GM21423 (cell line): ENCODE measurements around the gene TRAK1.
"Not testable (repeated sequence)": the region's sequence is repeated elsewhere in the genome, so short reads cannot be mapped to it uniquely, and the experiment has no call there.

Experiments
- ATAC-seq: cut with Tn5 transposase; IDR thresholded peaks from one replicate; pipeline ENCODE4 v1.9.1; 2021; ENCODE audit warnings: mild to moderate bottlenecking, moderate library complexity; ENCODE audit not compliant: unreplicated experiment

TRAK1 gene

GRCh38 chr3:42096796-42097565, 5.8 kb downstream of the TRAK1 start:
- no peak for ATAC-seq

GRCh38 chr3:42097566-42097946, 6.4 kb downstream of the TRAK1 start:
- no peak for ATAC-seq

GRCh38 chr3:42098171-42098570, 7.0 kb downstream of the TRAK1 start:
- ATAC-seq = no peak

GRCh38 chr3:42099020-42099765, 8.0 kb downstream of the TRAK1 start:
- no peak for ATAC-seq

- ATAC-seq = no peak
Measured at GRCh38 chr3:42101048-42101447, 9.9 kb downstream of the TRAK1 start.

GRCh38 chr3:42101481-42101880, 10.3 kb downstream of the TRAK1 start:
- no peak for ATAC-seq

- peak; percentile 42 for ATAC-seq
Measured at GRCh38 chr3:42102571-42102970, 11.4 kb downstream of the TRAK1 start.

- not testable (repeated sequence) for ATAC-seq
Measured at GRCh38 chr3:42103921-42104665, 12.9 kb downstream of the TRAK1 start.

GRCh38 chr3:42105994-42106393, 14.8 kb downstream of the TRAK1 start:
- ATAC-seq = not testable (repeated sequence)

- ATAC-seq = no peak
Measured at GRCh38 chr3:42106646-42107045, 15.5 kb downstream of the TRAK1 start.

- no peak for ATAC-seq
Measured at GRCh38 chr3:42110631-42111030, 19.5 kb downstream of the TRAK1 start.

- ATAC-seq = no peak
Measured at GRCh38 chr3:42114130-42114725, 23.1 kb downstream of the TRAK1 start.

- no peak for ATAC-seq
Measured at GRCh38 chr3:42115215-42115614, 24.1 kb downstream of the TRAK1 start.

- no peak for ATAC-seq
Measured at GRCh38 chr3:42115946-42116345, 24.8 kb downstream of the TRAK1 start.

- no peak for ATAC-seq
Measured at GRCh38 chr3:42116466-42116865, 25.3 kb downstream of the TRAK1 start.

GRCh38 chr3:42117175-42118008, 26.2 kb downstream of the TRAK1 start:
- ATAC-seq = no peak

GRCh38 chr3:42118762-42119361, 27.7 kb downstream of the TRAK1 start:
- peak; percentile 70 for ATAC-seq

GRCh38 chr3:42119561-42120355, 28.6 kb downstream of the TRAK1 start:
- no peak for ATAC-seq

GRCh38 chr3:42120866-42121265, 29.7 kb downstream of the TRAK1 start:
- ATAC-seq = no peak
